ENCODE data around the gene CELF5.

- TF ChIP-seq MAX (IDR thresholded peaks at IDR 0.05) = no peak
- no peak for TF ChIP-seq CREB1 (IDR thresholded peaks at IDR 0.05; ENCODE audit: low read depth)
- no peak for TF ChIP-seq FOXM1 (IDR thresholded peaks at IDR 0.05; ENCODE audit: borderline replicate concordance, low read depth)
- no peak for TF ChIP-seq EP300 (IDR thresholded peaks at IDR 0.05; ENCODE audit: borderline replicate concordance)
- TF ChIP-seq USF1 (IDR thresholded peaks at IDR 0.05) = no peak
- no peak for TF ChIP-seq YY1 (IDR thresholded peaks at IDR 0.05; ENCODE audit: low read depth)
- no peak for TF ChIP-seq CEBPB (IDR thresholded peaks at IDR 0.05)
- no peak for TF ChIP-seq TCF12 (IDR thresholded peaks at IDR 0.05; ENCODE audit: low read depth)
- no peak for TF ChIP-seq RAD21 (IDR thresholded peaks at IDR 0.05; ENCODE audit: low read depth)
- TF ChIP-seq EGR1 (IDR thresholded peaks at IDR 0.05) = no peak
Measured at GRCh38 chr19:3188627-3189596, 35.5 kb upstream of the CELF5 start.

Measured in Ishikawa (cell line).